Neural crest cell (in vitro differentiated cells): ENCODE data around the gene NXPH1. TPM values are rescaled to one million over a fixed set of nuclear protein-coding genes. Genes with fewer than 3 reads are reported as not detected.

Experiments
- DNase-seq: peaks from one replicate; pipeline ENCODE4 v3.0.0; 2021; ENCODE audit warnings: low read depth, mixed read lengths, low spot score
- H3K27ac Mint-ChIP-seq: one replicate; pipeline ENCODE4 v1.8.0; 2021; ENCODE audit warnings: mild to moderate bottlenecking, mixed read lengths; ENCODE audit not compliant: unreplicated experiment
- H3K27me3 Mint-ChIP-seq: 2 replicates; pipeline ENCODE4 v1.8.0; 2021; ENCODE audit warnings: low read depth, mild to moderate bottlenecking, mixed read lengths
- H3K36me3 Mint-ChIP-seq: 2 replicates; pipeline ENCODE4 v1.8.0; 2021; ENCODE audit warnings: low read depth, mild to moderate bottlenecking, mixed read lengths
- H3K4me1 Mint-ChIP-seq: 2 replicates; pipeline ENCODE4 v1.8.0; 2021; ENCODE audit warnings: mixed read lengths
- H3K4me3 Mint-ChIP-seq: one replicate; pipeline ENCODE4 v1.8.0; 2021; ENCODE audit warnings: mild to moderate bottlenecking, mixed read lengths
- H3K9me3 Mint-ChIP-seq: 2 replicates; pipeline ENCODE4 v1.8.0; 2021; ENCODE audit warnings: mixed read lengths
- total RNA-seq: library from RNA; stranded (reverse); gene quantifications from 2 replicates; pipeline ENCODE4 v1.2.1, GENCODE V29; 2021
- TF ChIP-seq, protein P1 (sequence below): fragments of 200-600 bp; sonication (generic); conservative IDR thresholded peaks from 2 replicates; pipeline ENCODE4 v1.5.0; 2021; ENCODE audit warnings: antibody characterized with exemption, mild to moderate bottlenecking

The NXPH1 gene
- total RNA-seq, 1 donor from 2014 or later: 1.0 TPM

DNA sequence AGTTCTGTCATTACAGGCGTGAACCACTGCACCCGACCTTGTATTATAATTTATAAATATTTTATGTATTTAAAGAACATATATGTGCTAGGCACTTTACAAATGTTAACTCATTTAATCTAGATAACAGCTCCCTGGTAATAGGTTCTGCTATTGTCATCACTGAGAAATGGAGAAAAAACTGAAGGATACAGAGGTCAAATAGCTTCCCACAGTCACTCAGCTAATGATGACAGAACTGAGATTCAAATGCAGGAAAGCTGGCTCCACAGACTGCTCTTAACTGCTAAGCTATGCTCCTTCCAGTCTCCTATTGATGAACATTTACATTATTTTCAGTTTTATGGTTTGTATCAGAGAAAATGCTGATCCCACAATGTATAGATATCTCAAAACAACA is 28.9 kb downstream of the NXPH1 start:
- Mint-ChIP-seq H3K27ac (no peak overlapping the region), H3K27me3 (peaks cover 22% of the 10 kb centered on the region), H3K36me3 (no peaks in the 10 kb centered on the region), H3K4me1 (no peaks in the 10 kb centered on the region), H3K4me3 (no peak overlapping the region), H3K9me3 (no peaks in the 10 kb centered on the region)
- no peak for DNase-seq
- TF ChIP-seq, protein P1, sequence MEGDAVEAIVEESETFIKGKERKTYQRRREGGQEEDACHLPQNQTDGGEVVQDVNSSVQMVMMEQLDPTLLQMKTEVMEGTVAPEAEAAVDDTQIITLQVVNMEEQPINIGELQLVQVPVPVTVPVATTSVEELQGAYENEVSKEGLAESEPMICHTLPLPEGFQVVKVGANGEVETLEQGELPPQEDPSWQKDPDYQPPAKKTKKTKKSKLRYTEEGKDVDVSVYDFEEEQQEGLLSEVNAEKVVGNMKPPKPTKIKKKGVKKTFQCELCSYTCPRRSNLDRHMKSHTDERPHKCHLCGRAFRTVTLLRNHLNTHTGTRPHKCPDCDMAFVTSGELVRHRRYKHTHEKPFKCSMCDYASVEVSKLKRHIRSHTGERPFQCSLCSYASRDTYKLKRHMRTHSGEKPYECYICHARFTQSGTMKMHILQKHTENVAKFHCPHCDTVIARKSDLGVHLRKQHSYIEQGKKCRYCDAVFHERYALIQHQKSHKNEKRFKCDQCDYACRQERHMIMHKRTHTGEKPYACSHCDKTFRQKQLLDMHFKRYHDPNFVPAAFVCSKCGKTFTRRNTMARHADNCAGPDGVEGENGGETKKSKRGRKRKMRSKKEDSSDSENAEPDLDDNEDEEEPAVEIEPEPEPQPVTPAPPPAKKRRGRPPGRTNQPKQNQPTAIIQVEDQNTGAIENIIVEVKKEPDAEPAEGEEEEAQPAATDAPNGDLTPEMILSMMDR: no peak

- no peak for DNase-seq
- no peak overlapping the region for H3K4me3 Mint-ChIP-seq
- no peaks in the 10 kb centered on the region for H3K36me3 Mint-ChIP-seq
- H3K4me1 Mint-ChIP-seq: no peaks in the 10 kb centered on the region
- H3K27ac Mint-ChIP-seq: no peak overlapping the region
- H3K9me3 Mint-ChIP-seq: no peaks in the 10 kb centered on the region
- TF ChIP-seq, protein P1: no peak
- peaks cover 14% of the 10 kb centered on the region for H3K27me3 Mint-ChIP-seq
These were observed 31.9 kb downstream of the NXPH1 start for GRCh38 chr7:8465338-8465737.

DNA sequence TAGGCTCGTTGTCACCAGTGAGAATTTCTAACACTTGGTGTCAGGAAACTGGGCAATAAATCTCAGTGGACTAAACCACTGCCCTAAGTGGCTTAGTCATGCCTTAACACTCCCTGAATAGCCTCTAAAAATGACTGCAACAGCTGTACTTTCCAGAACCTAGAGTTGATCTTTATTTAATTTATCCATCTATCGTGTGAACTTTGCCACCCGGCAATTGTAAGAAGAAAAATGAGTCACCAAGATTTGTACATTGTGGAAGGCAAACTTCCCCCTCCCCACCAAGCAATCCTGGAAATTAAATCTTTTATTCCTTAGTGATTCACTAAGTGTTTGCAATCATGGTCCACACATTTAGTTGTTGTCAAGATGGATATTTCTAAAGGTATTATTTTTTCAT is 47.1 kb downstream of the NXPH1 start:
- no peaks in the 10 kb centered on the region for H3K4me1 Mint-ChIP-seq
- H3K9me3 Mint-ChIP-seq: peaks cover 3% of the 10 kb centered on the region
- no peak overlapping the region for H3K4me3 Mint-ChIP-seq
- DNase-seq: no peak
- H3K36me3 Mint-ChIP-seq: no peaks in the 10 kb centered on the region
- H3K27me3 Mint-ChIP-seq: peaks cover 2% of the 10 kb centered on the region
- TF ChIP-seq, protein P1: no peak
- no peak overlapping the region for H3K27ac Mint-ChIP-seq

GRCh38 chr7:8481096-8481495 is 47.7 kb downstream of the NXPH1 start:
- no peak overlapping the region for H3K27ac Mint-ChIP-seq
- H3K9me3 Mint-ChIP-seq: peaks cover 3% of the 10 kb centered on the region
- peaks cover 2% of the 10 kb centered on the region for H3K27me3 Mint-ChIP-seq
- DNase-seq: no peak
- H3K4me1 Mint-ChIP-seq: no peaks in the 10 kb centered on the region
- no peaks in the 10 kb centered on the region for H3K36me3 Mint-ChIP-seq
- TF ChIP-seq, protein P1: no peak
- no peak overlapping the region for H3K4me3 Mint-ChIP-seq

GRCh38 chr7:8481752-8482446 is 48.5 kb downstream of the NXPH1 start:
- TF ChIP-seq, protein P1: no peak
- DNase-seq: no peak
- H3K36me3 Mint-ChIP-seq: no peaks in the 10 kb centered on the region
- H3K9me3 Mint-ChIP-seq: peaks cover 3% of the 10 kb centered on the region
- H3K27me3 Mint-ChIP-seq: peaks cover 2% of the 10 kb centered on the region
- H3K4me1 Mint-ChIP-seq: no peaks in the 10 kb centered on the region
- no peak overlapping the region for H3K4me3 Mint-ChIP-seq
- H3K27ac Mint-ChIP-seq: no peak overlapping the region
